ENCODE results near the gene FIGNL1.

The FIGNL1 gene

GRCh38 chr7:50426280-50427045 is 23.7 kb downstream of the FIGNL1 start:
- DNase-seq, result no peak

- DNase-seq, result peak in 1 of 3 experiments; percentile 12
Measured at GRCh38 chr7:50425318-50425717, 24.8 kb downstream of the FIGNL1 start.

GRCh38 chr7:50423860-50424259 is 26.3 kb downstream of the FIGNL1 start:
- DNase-seq, result no peak

- DNase-seq, result no peak
Measured at GRCh38 chr7:50422858-50423257, 27.3 kb downstream of the FIGNL1 start.

GRCh38 chr7:50421043-50421442 is 29.1 kb downstream of the FIGNL1 start:
- no peak for DNase-seq

GRCh38 chr7:50418526-50419290 is 31.4 kb downstream of the FIGNL1 start:
- no peak for DNase-seq

GRCh38 chr7:50418086-50418515 is 32.0 kb downstream of the FIGNL1 start:
- peak; percentile 58 to 88 (median 68) for DNase-seq

GRCh38 chr7:50416527-50417182 is 33.5 kb downstream of the FIGNL1 start:
- no peak for DNase-seq

- no peak for DNase-seq
Measured at GRCh38 chr7:50415844-50416364, 34.2 kb downstream of the FIGNL1 start.

GRCh38 chr7:50413561-50413960 is 36.6 kb downstream of the FIGNL1 start:
- DNase-seq, result no peak

GRCh38 chr7:50412973-50413372 is 37.2 kb downstream of the FIGNL1 start:
- no peak for DNase-seq

GRCh38 chr7:50411332-50411731 is 38.8 kb downstream of the FIGNL1 start:
- no peak for DNase-seq

GRCh38 chr7:50409856-50410745 is 40.0 kb downstream of the FIGNL1 start:
- DNase-seq, result no peak

GRCh38 chr7:50406935-50407334 is 43.2 kb downstream of the FIGNL1 start:
- DNase-seq, result no peak

GRCh38 chr7:50405221-50405620 is 44.9 kb downstream of the FIGNL1 start:
- DNase-seq, result no peak

- DNase-seq, result no peak
Measured at GRCh38 chr7:50404392-50404791, 45.8 kb downstream of the FIGNL1 start.

- DNase-seq, result peak in 2 of 3 experiments; percentile 63 to 72
Measured at GRCh38 chr7:50400114-50400513, 50.0 kb downstream of the FIGNL1 start.

GRCh38 chr7:50399635-50400034 is 50.5 kb downstream of the FIGNL1 start:
- DNase-seq, result peak in 2 of 3 experiments; percentile 43 to 52

GRCh38 chr7:50399206-50399605 is 50.9 kb downstream of the FIGNL1 start:
- no peak for DNase-seq

GRCh38 chr7:50397971-50398324 is 52.2 kb downstream of the FIGNL1 start:
- no peak for DNase-seq

GRCh38 chr7:50397320-50397970 is 52.7 kb downstream of the FIGNL1 start:
- no peak for DNase-seq

- no peak for DNase-seq
Measured at GRCh38 chr7:50396856-50397255, 53.3 kb downstream of the FIGNL1 start.
